Right lobe of liver (tissue), 6 donors: ENCODE results near the gene TESMIN. TPM values are rescaled to one million over a fixed set of nuclear protein-coding genes. Genes with fewer than 3 reads are reported as not detected.

Experiments
- ATAC-seq, 4 donors: fragments of 200-7000 bp; cut with Tn5 transposase; one replicate each; pipeline ENCODE4 v1.9.1; 2020; ENCODE audit warnings: mild to moderate bottlenecking in 4 of 4, moderate library complexity in 4 of 4
- DNase-seq, 3 donors: peaks; one replicate each; pipeline ENCODE4 v3.0.0-alpha.2; 2020
- H3K27ac ChIP-seq, 3 donors: fragments of 200-600 bp; one replicate each; pipeline ENCODE4 v1.8.0; 2022
- H3K27me3 ChIP-seq, 2 donors: fragments of 200-600 bp; one replicate each; pipeline ENCODE4 v1.8.0; 2022
- H3K36me3 ChIP-seq, 4 donors: fragments of 200-600 bp; sonication (generic) in 1 of 4; one replicate each; pipeline versions ENCODE4 v1.5.1 to v1.8.0; 2017 to 2022; ENCODE audit warnings: control low read depth in 1 of 4
- H3K4me1 ChIP-seq, 4 donors: fragments of 200-600 bp; sonication (generic) in 1 of 4; one replicate each; pipeline versions ENCODE4 v1.5.1 to v1.8.0; 2017 to 2022; ENCODE audit warnings: control low read depth in 1 of 4
- H3K4me3 ChIP-seq, 3 donors: fragments of 200-600 bp; one replicate each; pipeline ENCODE4 v1.8.0; 2022
- H3K9me3 ChIP-seq, 4 donors: fragments of 200-600 bp; sonication (generic) in 1 of 4; one replicate each; pipeline versions ENCODE4 v1.5.1 to v1.8.0; 2017 to 2022; ENCODE audit warnings: control low read depth in 1 of 4
- CTCF ChIP-seq, 4 donors: fragments of 200-600 bp in 3 of 4; fragments of 450-650 bp in 1 of 4; IDR thresholded peaks; one replicate each; pipeline versions ENCODE4 v1.5.1 to v1.8.0; 2016 to 2022; ENCODE audit warnings: antibody characterized with exemption in 4 of 4, mild to moderate bottlenecking in 2 of 4
- POLR2A ChIP-seq: fragments of 450-650 bp; IDR thresholded peaks from one replicate; pipeline ENCODE4 v1.6.1; 2017; ENCODE audit warnings: antibody characterized with exemption, mild to moderate bottlenecking
- WGBS: methylation state at CpG from one replicate; pipeline ENCODE4 v1.1.6; 2018; ENCODE audit warnings: low coverage, low lambda C conversion rate; ENCODE audit not compliant: insufficient coverage; ENCODE audit errors: missing lambda C conversion rate; 5-methylcytosine and 5-hydroxymethylcytosine counted together
- intact Hi-C, 2 donors: fragments of 100-400 bp; cut with DNase I; formaldehyde crosslinking; loops; one replicate each; pipeline versions ENCODE4 v1.11.2 to v1.14.1; 2022
- total RNA-seq, 6 experiments: library from RNA; depleted of rRNA in 2 of 6; stranded (reverse); fragments of >200 nt in 2 of 6; fragmentation: NEBNext Ultra II Directional in 3 of 6; extraction: Animal tissue kit (Norgen Biotek cat#: 25700) in 3 of 6; gene quantifications; one replicate each; pipeline versions ENCODE4 v1.1.0 to v1.2.4, GENCODE V29; 2016 to 2023
- donor health status: DM: no; HTN: yes; CAD: no.
- donor health status: DM: no; HTN: no; CAD: no.
- donor health status: DM: no; HTN: no; CAD: no.
- donor health status: DM: no; HTN: yes; CAD: no.
- donor health status: DM: no; HTN: yes; CAD: no.

TESMIN gene
- total RNA-seq, 6 experiments from 2014 or later, result 0.42 to 1.4 (median 0.80) TPM

GRCh38 chr11:68689737-68690625, 61.3 kb downstream of the TESMIN start:
- WGBS, result 55% methylated on average over 12 of the region's 14 CpGs
- Histone ChIP-seq H3K27ac (no peak overlapping the region), H3K4me3 (no peak overlapping the region), H3K4me1 (peaks cover 0 to under 1% (median 0%) of the 10 kb centered on the region in 4 donors), H3K36me3 (no peaks in the 10 kb centered on the region), H3K27me3 (peaks cover 0 to 6% of the 10 kb centered on the region in 2 donors), H3K9me3 (no peaks in the 10 kb centered on the region)
- DNase-seq (peak in 1 of 3 donors; percentile 22), ATAC-seq (no peak)
- TF ChIP-seq CTCF (IDR thresholded peaks at IDR 0.05) (no peak), POLR2A (no peak)
- intact Hi-C loops, result no loop called here

GRCh38 chr11:68688881-68689280, 62.4 kb downstream of the TESMIN start:
- no peaks in the 10 kb centered on the region for H3K9me3 ChIP-seq
- H3K27me3 ChIP-seq, result peaks cover 0 to 12% of the 10 kb centered on the region in 2 donors
- peaks cover 0 to 10% (median 0%) of the 10 kb centered on the region in 4 donors for H3K4me1 ChIP-seq
- H3K36me3 ChIP-seq, result no peaks in the 10 kb centered on the region
- TF ChIP-seq POLR2A (no peak), CTCF (IDR thresholded peaks at IDR 0.05) (no peak)
- intact Hi-C loops, result no loop called here
- 51% methylated on average over 9 of the region's 12 CpGs for whole genome bisulfite sequencing
- ATAC-seq (no peak), DNase-seq (peak in 1 of 3 donors; percentile 32)
- no peak overlapping the region for H3K27ac ChIP-seq
- no peak overlapping the region for H3K4me3 ChIP-seq

GRCh38 chr11:68687986-68688385, 63.3 kb downstream of the TESMIN start:
- H3K4me1 ChIP-seq, result peaks cover 0 to 10% (median 0%) of the 10 kb centered on the region in 4 donors
- no peaks in the 10 kb centered on the region for H3K9me3 ChIP-seq
- H3K27ac ChIP-seq, result no peak overlapping the region
- no peak for ATAC-seq
- H3K27me3 ChIP-seq, result peaks cover 0 to 15% of the 10 kb centered on the region in 2 donors
- WGBS, result 98% methylated on average over 6 of the region's 14 CpGs
- H3K4me3 ChIP-seq, result no peak overlapping the region
- TF ChIP-seq POLR2A, result no peak
- TF ChIP-seq CTCF (IDR thresholded peaks at IDR 0.05), result no peak
- no peaks in the 10 kb centered on the region for H3K36me3 ChIP-seq
- DNase-seq, result peak in 1 of 3 donors; percentile 41
- intact Hi-C loops, result no loop called here

- Histone ChIP-seq H3K36me3 (no peaks in the 10 kb centered on the region), H3K27ac (no peak overlapping the region), H3K4me3 (no peak overlapping the region), H3K4me1 (peaks cover 0 to 10% (median 0%) of the 10 kb centered on the region in 4 donors), H3K9me3 (no peaks in the 10 kb centered on the region), H3K27me3 (peaks cover 0 to 15% of the 10 kb centered on the region in 2 donors)
- intact Hi-C loops, result no loop called here
- TF ChIP-seq POLR2A, result no peak
- TF ChIP-seq CTCF (IDR thresholded peaks at IDR 0.05), result no peak
- 68% methylated on average over 9 of the region's 9 CpGs for WGBS
- ATAC-seq (no peak), DNase-seq (peak in 1 of 3 donors; percentile 27)
Measured at GRCh38 chr11:68687311-68687710, 64.0 kb downstream of the TESMIN start.
